Hepatocyte (in vitro differentiated cells): Measurements from ENCODE around the gene HLA-DOB.

ENCODE experiments used
- EZH2 ChIP-seq: fragments of 200-600 bp; sonication (generic); IDR thresholded peaks from 2 replicates; pipeline ENCODE4 v1.6.1; 2016; ENCODE audit warnings: antibody characterized with exemption, mild to moderate bottlenecking, borderline replicate concordance
- TF ChIP-seq, protein P1 (sequence below): fragments of 200-600 bp; sonication (generic); IDR thresholded peaks from 2 replicates; pipeline ENCODE4 v1.5.1; 2016; ENCODE audit warnings: antibody characterized with exemption, mild to moderate bottlenecking; ENCODE audit not compliant: poor library complexity

DNA sequence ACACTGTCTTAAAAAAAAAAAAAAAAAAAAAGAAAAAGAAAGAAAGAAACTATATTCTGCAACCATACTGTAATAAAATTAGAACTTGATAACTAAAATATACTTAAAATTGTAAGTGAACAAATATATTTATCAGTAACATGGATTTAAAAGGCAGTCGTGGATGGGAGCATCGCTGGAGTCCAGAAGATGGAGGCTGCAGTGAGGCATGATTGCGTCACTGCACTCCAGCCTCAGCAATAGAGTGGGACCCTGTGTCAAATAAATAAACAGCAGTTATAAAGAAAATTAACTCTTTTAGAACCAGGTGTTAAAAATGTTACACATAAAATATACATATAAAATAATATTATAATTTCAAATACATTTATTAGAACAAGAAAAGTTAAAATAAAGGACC, 45.9 kb upstream of the HLA-DOB start:
- TF ChIP-seq, protein P1, sequence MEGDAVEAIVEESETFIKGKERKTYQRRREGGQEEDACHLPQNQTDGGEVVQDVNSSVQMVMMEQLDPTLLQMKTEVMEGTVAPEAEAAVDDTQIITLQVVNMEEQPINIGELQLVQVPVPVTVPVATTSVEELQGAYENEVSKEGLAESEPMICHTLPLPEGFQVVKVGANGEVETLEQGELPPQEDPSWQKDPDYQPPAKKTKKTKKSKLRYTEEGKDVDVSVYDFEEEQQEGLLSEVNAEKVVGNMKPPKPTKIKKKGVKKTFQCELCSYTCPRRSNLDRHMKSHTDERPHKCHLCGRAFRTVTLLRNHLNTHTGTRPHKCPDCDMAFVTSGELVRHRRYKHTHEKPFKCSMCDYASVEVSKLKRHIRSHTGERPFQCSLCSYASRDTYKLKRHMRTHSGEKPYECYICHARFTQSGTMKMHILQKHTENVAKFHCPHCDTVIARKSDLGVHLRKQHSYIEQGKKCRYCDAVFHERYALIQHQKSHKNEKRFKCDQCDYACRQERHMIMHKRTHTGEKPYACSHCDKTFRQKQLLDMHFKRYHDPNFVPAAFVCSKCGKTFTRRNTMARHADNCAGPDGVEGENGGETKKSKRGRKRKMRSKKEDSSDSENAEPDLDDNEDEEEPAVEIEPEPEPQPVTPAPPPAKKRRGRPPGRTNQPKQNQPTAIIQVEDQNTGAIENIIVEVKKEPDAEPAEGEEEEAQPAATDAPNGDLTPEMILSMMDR, result no peak
- no peak for TF ChIP-seq EZH2
